HG03103 (cell line): ENCODE results near the gene ENDOG.
A peak's percentile ranks its signal among the peaks of the same experiment; 100 is the strongest.

Experiments
- ATAC-seq: cut with Tn5 transposase; IDR thresholded peaks from one replicate; pipeline ENCODE4 v1.9.1; 2021; ENCODE audit warnings: low read depth; ENCODE audit not compliant: unreplicated experiment

Gene ENDOG

DNA sequence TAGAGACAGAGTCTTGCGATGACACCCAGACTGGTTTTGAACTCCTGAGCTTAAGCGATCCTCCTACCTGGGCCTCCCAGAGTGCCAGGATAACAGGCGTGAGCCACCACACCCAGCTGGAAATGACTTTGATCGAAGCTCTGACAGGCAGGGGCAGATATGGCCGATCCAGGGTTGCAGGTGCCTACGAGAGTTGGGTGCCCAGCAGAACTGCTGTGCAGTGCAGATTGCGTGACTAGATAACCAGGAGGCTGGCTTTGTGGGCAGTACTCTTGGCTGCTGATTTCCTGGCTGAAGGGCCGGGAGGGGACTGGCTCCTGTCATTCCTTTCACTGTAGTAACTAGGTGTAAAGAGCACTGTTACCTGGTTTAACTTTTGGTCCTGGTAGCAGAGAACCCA lies 19.4 kb upstream of the ENDOG start:
- ATAC-seq: no peak

DNA sequence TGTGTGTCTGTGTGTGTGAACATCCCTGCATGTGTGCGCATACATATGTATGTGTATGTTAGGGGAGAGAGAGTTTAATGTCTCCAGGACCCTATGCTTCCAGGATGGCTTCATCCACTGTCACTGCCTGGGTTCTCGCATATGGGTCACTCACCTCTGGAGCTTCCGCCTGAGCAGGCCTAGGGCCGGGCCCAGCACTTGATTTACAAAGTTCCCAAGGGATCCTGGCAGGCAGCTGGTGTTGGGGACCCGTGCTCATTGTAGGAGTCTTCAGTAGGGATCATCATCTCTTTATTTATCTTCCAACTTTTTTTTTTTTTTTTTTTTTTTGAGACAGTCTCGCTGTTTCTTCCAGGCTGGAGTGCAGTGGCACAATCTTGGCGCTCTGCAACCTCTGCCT lies 18.2 kb upstream of the ENDOG start:
- no peak for ATAC-seq

DNA sequence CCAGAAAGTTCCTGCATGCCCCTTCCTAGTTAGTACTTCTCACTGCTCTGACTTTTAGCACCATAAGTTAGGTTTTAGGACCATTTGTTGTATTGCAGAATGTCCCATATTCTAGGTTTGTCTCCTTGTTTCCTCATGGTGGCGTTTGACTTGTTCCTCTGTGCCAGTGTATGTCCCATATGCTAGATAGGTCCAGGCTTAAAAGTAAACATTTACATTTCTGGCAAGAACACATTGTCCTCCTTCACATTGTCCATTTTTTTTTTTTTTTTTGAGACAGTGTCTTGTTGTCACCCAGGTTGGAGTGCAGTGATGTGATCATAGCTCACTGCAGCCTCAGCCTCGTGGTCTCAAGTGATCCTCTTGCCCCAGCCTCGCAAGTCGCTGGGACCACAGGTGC lies 15.8 kb upstream of the ENDOG start:
- ATAC-seq: no peak

DNA sequence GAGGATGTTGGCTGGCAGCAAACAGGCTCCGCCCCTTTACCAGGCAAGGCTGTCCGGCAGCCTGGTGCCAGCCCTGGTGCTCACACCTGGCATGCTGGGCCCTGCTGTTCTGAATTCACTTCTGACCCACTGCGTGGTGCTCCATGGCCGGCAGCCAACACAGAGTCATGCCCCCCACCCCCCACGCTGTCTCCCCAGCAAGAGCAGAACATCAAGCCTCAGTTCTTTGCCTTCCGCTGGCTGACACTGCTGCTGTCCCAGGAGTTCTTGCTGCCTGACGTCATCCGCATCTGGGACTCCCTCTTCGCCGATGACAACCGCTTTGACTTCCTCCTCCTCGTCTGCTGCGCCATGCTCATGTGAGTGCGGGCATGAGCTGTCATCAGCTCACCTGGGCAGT lies 12.6 kb upstream of the ENDOG start:
- no peak for ATAC-seq

DNA sequence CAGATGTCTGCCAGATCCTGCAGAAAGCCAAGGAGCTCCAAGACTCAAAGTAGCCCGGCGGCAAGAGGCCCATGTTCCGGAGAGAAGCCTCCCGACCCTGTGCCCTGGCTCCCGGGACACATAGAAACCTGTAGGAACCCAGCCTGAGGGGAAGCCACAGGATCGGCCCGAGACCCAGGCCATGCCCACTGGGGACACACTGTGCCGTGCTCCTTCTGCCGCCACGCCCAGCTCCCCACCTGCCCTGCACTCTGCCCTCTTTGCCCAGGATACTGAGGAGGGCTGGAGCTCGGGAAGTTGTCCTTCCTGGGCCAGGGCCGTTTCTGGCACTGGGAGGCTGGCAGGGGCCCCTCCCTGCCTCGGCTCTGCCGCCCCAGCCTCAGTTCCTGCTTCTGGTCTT lies 10.5 kb upstream of the ENDOG start:
- no peak for ATAC-seq

DNA sequence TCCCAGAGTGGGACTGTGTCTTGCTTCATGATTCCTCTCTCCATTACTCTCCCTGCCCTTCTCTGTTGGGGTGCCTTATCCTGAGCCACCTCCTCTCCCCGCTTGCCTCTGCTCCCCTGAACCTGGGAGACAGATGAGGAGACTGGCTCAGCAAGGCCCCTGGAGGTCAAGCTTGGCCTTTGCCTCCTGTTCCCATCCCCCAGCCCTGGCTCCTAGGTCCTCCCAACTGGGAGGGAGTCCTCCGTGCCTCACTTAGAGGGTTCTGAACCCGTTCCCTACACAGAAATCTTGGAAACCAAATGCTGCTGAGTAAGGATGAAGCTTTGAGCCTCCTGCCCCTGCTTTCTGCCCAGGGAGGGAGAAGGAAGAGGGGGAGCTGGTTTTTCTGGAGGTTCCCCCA lies 9.8 kb upstream of the ENDOG start:
- ATAC-seq: no peak

DNA sequence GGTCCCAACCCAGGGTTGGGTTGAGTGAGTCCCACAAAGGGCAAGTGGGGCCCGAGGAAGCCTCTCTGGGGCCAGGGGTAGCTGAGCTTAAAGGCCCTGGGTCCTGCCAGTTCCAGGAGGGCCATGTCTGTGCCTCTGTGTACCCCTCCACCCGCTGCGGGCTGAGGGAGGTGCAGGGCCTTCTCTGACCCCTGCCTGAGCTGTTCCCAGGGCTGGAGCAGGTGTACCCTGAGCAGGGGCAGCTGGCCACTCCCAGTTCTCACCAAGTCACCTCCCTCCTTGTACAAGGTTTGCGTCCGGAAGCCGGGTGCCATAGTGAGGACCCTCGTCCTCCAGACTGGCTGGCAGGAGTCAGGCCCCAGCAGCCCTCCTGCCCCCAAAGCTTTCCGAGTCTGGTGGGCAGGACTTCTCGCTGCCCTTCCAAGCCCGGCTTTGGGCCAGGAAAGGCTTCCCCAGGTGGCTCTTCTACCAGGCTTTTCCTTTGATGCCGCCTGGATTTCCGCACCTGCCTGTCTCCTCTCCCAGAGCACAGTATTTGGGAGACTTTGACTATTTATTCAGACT lies 9.2 kb upstream of the ENDOG start:
- no peak for ATAC-seq

DNA sequence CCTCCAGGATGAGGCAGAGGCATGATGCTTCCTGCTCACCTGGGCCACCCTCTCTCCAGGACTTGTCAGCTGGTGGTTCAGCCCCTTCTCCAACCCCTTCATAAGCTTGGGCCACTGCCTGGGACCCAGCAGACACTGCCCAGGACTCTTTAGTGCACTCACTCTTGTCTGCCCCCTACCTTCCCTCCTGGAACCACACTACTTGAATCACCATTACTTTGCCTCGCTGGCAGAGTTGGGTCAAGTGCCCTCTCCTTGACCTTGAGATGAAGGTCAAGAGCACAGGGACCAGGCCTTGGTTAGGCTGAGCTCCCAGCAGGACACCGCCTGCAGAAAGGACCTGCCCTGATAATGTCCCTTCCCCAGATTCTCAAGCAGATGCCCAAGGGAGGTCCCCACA lies 8.5 kb upstream of the ENDOG start:
- ATAC-seq: no peak

DNA sequence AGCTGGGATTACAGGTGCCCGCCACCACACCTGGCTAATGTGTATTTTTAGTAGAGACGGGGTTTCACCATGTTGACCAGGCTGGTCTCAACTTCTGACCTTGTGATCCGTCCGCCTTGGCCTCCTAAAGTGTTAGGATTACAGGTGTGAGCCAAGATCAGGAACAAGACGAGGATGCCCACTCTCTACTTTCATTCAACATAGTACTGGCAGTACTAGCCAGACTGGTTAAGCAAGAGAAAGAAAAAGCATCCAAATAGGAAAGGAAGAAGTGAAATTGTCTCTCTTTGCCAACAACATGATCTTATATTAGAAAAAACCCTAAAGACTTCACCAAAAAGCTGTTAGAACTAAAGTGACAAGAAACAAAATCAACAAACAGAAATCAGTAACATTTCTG lies 7.4 kb upstream of the ENDOG start:
- no peak for ATAC-seq

DNA sequence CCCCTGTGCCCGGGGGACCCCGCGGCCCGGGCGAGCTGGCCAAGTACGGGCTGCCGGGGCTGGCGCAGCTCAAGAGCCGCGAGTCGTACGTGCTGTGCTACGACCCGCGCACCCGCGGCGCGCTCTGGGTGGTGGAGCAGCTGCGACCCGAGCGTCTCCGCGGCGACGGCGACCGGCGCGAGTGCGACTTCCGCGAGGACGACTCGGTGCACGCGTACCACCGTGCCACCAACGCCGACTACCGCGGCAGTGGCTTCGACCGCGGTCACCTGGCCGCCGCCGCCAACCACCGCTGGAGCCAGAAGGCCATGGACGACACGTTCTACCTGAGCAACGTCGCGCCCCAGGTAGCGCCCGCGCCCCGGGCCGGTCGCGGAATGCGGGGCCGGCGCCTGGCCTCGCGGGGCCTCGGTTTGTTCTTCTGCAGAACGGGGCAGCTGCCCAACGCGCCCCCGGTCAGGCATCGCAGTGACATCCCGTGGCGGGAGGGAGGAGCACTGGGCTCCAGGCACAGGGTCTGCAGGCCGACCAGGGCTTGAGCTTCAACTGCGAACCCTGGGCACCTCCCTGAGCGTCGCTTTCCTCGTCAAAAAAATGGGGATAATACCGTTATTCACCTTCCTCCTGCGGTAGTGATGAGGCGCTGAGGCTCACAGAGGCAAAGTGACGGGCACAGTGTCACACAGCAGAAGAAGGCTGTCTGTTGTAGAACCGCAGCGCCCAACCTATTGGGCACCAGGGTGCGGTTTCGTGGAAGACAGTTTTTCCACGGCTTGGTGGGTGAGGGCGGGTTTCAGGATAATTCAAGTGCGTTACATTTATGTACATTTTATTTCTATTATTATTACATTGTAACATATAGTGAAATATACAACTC lies 777 bp downstream of the ENDOG start:
- peak; percentile 25 for ATAC-seq

DNA sequence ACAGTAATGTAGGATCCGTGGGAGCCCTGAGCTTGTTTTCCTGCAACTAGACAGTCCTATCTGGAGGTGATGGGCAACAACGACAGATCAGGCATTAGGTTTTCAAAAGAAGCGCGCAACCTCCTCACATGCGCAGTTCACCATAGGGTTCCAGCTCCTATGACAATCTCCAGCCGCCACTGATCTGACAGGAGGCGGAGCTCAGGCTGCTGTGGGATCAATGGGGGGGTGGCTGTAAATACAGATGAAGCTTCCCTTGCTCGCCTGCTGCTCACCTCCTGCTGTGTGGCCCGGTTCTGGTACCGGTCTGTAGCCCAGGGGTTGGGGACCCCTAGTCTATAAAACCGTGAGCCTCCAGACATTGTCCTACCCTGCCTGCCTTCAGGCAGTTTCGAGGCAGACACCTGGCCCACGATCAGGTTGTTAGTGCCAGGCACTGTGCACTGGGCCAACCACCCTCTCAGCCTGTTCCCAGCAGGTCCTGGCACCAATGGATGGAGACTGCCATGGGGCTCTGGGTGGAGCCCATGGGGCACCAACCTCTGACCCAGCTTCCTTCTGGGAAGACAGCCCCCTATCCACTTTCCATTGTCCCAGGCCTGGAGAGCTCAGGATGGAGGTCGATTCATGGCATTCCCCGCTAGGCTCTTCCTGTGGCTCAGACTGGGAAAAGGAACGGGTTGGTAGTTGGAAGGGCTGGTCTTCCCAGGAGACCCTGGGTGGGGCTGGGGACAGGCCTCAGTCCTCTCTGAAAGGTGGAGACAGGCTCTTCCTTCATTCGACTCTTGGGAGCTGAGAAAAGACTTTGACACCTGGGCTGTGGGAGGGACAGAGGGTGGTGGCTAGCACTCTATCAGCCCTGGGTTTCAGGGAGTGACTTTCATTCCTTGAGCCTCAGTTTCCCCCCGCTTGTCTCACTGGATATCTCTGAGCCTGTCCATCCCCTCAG lies 1.7 kb downstream of the ENDOG start:
- ATAC-seq: no peak

DNA sequence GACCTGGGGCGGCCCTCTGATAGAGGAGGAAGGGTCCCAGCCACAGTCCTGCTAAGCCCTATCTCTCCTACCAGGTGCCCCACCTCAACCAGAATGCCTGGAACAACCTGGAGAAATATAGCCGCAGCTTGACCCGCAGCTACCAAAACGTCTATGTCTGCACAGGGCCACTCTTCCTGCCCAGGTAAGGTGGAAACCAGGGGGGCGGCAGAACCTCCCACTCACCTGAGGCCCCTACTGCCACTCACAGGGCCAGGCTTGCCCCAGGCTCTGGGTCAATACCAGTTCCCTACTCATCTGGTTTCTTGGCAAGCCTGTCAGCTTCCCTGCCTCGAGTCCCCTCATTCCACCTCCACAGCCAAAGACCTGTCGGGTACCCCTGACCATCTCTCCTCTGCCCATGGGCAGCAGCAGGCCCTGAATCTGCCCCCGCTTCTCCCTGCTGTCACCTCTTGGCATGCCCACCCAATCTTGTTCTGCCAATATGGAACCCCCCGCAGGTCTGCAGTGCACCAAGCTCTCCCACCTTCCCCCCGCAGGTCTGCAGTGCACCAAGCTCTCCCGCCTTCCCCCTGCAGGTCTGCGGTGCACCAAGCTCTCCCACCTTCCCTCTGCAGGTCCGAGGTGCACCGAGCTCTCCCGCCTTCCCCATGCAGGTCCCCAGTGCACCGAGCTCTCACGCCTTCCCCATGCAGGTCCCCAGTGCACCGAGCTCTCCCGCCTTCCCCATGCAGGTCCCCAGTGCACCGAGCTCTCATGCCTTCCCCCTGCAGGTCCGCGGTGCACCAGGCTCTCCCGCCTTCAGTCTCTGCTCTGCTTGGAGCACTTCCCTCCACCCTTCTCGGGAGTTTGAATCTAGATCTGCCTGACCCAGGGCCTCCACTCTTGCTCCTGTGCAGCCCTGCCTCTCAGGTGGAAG lies 2.6 kb downstream of the ENDOG start:
- ATAC-seq: no peak

DNA sequence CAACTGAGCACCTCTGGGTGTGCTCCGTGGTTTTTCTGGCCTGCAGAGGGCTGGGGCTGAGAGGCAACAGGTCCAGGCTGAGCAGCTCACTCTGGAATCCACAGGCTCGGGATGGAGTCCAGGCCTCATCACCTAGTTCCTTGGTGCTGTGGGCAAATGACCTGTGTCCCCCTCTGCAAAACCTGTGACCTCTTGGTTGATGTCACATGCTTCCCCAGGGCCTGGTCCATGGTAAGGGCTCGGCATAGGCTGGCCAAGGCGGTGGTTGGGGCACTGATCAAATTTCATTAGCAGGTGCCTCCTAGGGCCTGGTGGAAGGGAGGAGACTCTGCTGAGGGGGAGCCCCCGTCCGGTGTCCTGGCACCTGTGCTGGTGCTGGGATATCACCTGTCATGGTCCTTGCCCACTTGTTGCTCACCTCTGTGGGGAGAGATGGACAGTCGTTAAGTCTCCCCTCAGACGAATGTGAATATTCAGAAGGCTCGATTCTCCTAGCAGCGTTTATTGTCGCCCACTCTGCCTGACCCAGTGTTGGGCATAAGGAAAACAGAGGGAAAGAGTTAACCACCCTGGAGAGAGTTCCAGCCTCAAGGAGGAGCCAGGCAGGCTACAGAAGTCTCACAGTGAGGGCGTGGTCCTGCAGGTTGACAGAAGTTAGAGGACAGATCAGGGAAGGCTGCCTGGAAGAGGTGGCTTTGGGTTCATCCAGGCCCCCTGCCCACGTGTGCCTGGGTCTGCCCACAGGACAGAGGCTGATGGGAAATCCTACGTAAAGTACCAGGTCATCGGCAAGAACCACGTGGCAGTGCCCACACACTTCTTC lies 3.5 kb downstream of the ENDOG start:
- no peak for ATAC-seq

DNA sequence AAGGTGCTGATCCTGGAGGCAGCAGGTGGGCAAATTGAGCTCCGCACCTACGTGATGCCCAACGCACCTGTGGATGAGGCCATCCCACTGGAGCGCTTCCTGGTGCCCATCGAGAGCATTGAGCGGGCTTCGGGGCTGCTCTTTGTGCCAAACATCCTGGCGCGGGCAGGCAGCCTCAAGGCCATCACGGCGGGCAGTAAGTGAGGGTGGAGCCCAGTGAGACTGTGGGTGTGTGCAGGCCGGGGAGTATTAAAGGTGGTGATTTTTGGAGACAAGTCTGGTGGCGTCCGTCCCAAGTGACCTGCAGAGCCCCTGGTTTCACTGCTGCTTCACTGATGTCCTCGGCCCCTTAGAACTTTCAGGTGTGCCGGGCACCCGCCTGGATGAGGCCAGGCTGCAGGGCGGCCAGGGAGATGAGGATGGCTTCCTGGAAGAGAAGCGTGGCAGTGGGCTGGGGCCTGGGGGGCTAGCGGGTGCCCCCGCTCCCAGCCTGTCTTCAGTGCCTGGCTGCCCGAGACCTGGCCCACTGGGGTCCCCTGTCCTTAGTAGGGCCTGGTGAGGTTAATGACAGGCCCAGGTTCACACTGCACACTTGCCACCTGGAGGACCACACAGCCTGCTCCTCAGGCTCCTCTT lies 4.2 kb downstream of the ENDOG start:
- ATAC-seq: no peak

DNA sequence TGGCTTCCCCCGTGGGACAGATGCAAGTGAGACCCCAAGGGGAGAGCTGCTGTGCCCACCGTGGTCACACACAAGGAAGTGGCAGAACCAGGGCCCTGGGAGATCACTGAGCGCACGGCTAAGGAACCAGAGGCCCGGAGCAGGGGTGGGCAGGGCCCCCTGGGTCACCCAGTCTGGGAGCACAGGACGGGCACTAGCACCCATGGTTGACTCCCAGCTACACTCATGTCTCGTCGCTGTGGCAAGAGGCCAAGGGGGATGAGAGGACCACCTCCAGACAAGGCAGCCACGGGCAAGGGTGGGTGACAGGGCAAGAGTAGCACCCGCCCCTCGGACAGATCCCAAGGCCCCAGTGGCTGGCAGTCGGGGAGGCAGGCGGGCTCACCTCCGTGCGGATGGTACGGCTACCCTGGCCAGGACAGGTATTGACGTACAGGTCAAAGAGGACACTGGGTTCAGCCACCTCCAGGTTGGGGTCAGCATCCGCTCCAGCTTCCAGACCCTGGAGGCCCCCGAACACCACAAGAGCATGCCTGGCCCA lies 5.1 kb downstream of the ENDOG start:
- ATAC-seq: no peak

DNA sequence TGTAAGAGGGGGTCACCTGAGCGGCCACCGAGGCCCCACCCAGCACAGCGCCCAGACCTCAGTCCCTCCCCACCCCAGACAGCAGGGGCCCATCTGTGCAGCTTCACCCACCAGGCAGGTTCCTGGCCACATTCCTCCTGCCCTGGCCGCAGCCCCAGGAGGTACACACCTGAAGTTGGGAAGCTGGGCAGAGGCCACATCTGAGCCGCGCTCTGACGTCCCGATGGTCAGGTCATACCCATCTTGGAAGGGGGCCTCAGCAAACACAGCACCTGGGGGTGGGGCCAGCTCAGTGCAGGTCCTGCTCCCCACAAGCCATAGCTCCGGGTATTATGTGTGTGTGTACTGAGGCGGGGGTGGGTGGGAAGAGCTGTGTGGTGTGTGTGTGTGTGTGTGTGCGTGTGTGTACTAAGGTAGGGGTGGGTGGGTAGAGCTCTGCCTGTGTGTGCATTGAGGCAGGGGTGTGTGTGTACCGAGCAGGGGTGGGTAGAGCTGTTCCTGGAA lies 5.7 kb downstream of the ENDOG start:
- no peak for ATAC-seq

DNA sequence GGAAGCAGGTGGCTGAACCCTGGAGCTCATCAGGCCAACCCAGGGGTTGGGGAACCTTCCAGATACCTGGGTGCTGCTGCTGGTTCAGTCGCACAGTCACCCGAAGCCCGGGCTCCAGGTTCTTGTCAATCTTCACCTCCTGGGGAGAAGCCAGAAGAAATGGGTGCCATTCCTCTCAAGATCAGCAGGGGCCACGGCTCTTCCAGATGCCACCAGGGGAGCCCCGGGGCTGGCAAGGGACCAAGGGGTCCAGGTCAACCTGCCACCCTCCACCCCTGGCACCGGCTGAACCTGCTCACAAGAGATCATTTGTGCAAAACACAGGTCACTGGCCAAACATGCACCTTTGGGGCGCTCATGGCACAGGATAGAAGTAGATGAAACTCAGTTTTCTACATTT lies 6.6 kb downstream of the ENDOG start:
- no peak for ATAC-seq

DNA sequence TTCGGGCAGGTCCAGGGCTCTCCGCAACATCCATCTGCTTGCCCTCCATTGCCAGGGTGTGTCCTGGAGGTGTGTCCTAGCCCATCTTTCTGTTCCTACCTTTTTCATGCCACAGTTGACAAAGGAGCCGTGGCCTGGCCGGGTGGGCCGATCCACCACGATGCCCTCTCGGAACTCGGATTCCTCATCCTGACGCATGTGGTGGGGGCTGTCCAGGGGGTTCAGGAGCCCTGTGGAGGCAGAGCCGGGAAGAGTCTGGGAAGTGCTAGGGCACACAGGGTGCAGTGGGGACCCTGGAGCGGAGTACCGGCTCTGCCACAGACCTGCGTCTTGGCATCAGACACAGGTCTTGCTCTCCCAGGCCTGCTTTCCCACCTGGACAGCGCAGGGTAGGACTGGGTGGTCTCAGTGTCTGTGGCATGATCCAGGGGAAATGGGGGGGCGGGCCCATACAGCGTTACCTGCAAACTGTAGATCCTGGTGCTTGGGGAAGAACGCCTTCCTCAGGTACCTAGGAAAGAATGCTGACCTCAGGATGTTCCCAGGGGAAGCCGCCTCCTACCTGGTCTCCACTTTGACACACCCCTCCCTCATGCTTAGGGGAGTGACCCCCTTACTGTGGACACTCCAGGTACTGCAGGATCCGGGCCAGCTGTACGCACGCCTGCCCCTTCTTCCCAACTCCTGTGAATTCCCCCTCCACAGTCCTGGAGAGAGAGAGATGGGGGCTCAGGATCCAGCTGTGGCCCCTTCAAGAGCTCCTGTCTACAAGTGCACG lies 7.8 kb downstream of the ENDOG start:
- no peak for ATAC-seq
